Naive thymus-derived CD4-positive, alpha-beta T cell (primary cell): ENCODE measurements around the gene ASB13. TPM values are rescaled to one million over a fixed set of nuclear protein-coding genes. Genes with fewer than 3 reads are reported as not detected.

Source experiments
- ATAC-seq: fragments of 150-1000 bp; cut with Tn5 transposase; 2 replicates; pipeline ENCODE4 v1.10.0; 2021; ENCODE audit warnings: mild to moderate bottlenecking, moderate library complexity
- CTCF ChIA-PET: fragments of 350-600 bp; sonication (Branson Sonifier 250); formaldehyde crosslinking; loops from one replicate; lab custom pipeline; 2021; ENCODE audit warnings: antibody characterized with exemption; lab: Charles Lee
- POLR2A ChIA-PET: fragments of 350-600 bp; sonication (Branson Sonifier 250); formaldehyde crosslinking; loops from one replicate; lab custom pipeline; 2021; ENCODE audit warnings: antibody characterized with exemption, inconsistent platforms; lab: Charles Lee
- DNase-seq, 9 donors: peaks; one replicate each; pipeline versions ENCODE4 v3.0.0 to v3.0.0-alpha.2; 2020 to 2022; ENCODE audit warnings: mixed read lengths in 1 of 9
- H3K27ac ChIP-seq: one replicate; pipeline ENCODE4 v1.7.0; 2013; ENCODE audit warnings: mild to moderate bottlenecking, low read depth, low read length, moderate library complexity
- H3K27me3 ChIP-seq, 2 donors: one replicate each; pipeline ENCODE4 v1.7.0; 2013; ENCODE audit warnings: low read length in 2 of 2, mild to moderate bottlenecking in 2 of 2, moderate library complexity in 2 of 2; ENCODE audit not compliant: control insufficient read depth in 2 of 2, insufficient read depth in 2 of 2
- H3K36me3 ChIP-seq, 3 experiments: 1 replicate in 2 of 3; 2 replicates in 1 of 3; pipeline ENCODE4 v1.7.0; 2013; ENCODE audit warnings: low read length in 3 of 3, mild to moderate bottlenecking in 3 of 3, moderate library complexity in 1 of 3; ENCODE audit not compliant: insufficient read depth in 3 of 3, control insufficient read depth in 2 of 3
- H3K4me1 ChIP-seq, 2 donors: one replicate each; pipeline ENCODE4 v1.7.0; 2013; ENCODE audit warnings: low read length in 2 of 2, mild to moderate bottlenecking in 2 of 2, moderate library complexity in 1 of 2; ENCODE audit not compliant: control insufficient read depth in 2 of 2, insufficient read depth in 2 of 2
- H3K4me3 ChIP-seq: 2 replicates; pipeline ENCODE4 v1.7.0; 2013; ENCODE audit warnings: mild to moderate bottlenecking, low read length
- H3K9me3 ChIP-seq, 3 experiments: 1 replicate in 2 of 3; 2 replicates in 1 of 3; pipeline ENCODE4 v1.7.0; 2013; ENCODE audit warnings: low read length in 3 of 3; ENCODE audit not compliant: control insufficient read depth in 2 of 3
- H3K27ac Mint-ChIP-seq, 9 donors: one replicate each; pipeline ENCODE4 v1.8.0; 2020 to 2022; ENCODE audit warnings: mixed read lengths in 9 of 9, mild to moderate bottlenecking in 8 of 9, moderate library complexity in 5 of 9, inconsistent platforms in 2 of 9
- H3K27me3 Mint-ChIP-seq, 5 donors: one replicate each; pipeline ENCODE4 v1.8.0; 2021 to 2022; ENCODE audit warnings: mixed read lengths in 5 of 5, mild to moderate bottlenecking in 1 of 5
- H3K36me3 Mint-ChIP-seq, 5 donors: one replicate each; pipeline ENCODE4 v1.8.0; 2020 to 2022; ENCODE audit warnings: mixed read lengths in 5 of 5, mild to moderate bottlenecking in 3 of 5, inconsistent platforms in 1 of 5
- H3K4me1 Mint-ChIP-seq, 7 donors: one replicate each; pipeline ENCODE4 v1.8.0; 2020 to 2022; ENCODE audit warnings: mixed read lengths in 7 of 7, mild to moderate bottlenecking in 3 of 7, inconsistent platforms in 1 of 7
- H3K4me3 Mint-ChIP-seq, 10 donors: one replicate each; pipeline ENCODE4 v1.8.0; 2020 to 2022; ENCODE audit warnings: mild to moderate bottlenecking in 10 of 10, mixed read lengths in 10 of 10, moderate library complexity in 6 of 10, inconsistent platforms in 2 of 10
- H3K9me3 Mint-ChIP-seq, 11 donors: one replicate each; pipeline ENCODE4 v1.8.0; 2020 to 2022; ENCODE audit warnings: mixed read lengths in 11 of 11, mild to moderate bottlenecking in 4 of 11, inconsistent platforms in 1 of 11, moderate library complexity in 1 of 11
- intact Hi-C, 2 donors: fragments of 100-400 bp; cut with micrococcal nuclease; formaldehyde crosslinking; loops; one replicate each; pipeline ENCODE4 v1.15.1; 2023
- polyA plus RNA-seq, 2 donors: library from polyadenylated mRNA; unstranded; fragments of 300-500 nt; fragmentation: Illumina TruSeq; gene quantifications; one replicate each; pipeline ENCODE4 v1.2.3, GENCODE V29; 2021
- total RNA-seq, 6 experiments: library from RNA in 5 of 6; stranded (reverse) in 5 of 6; gene quantifications; 1 replicate in 5 of 6; 2 replicates in 1 of 6; pipeline ENCODE4 v1.2.3 and lab custom pipeline; 2021 to 2026

The ASB13 gene
- total and polyA plus RNA-seq, 7 experiments from 2014 or later: 8.0 to 23.4 (median 15.7) TPM

DNA sequence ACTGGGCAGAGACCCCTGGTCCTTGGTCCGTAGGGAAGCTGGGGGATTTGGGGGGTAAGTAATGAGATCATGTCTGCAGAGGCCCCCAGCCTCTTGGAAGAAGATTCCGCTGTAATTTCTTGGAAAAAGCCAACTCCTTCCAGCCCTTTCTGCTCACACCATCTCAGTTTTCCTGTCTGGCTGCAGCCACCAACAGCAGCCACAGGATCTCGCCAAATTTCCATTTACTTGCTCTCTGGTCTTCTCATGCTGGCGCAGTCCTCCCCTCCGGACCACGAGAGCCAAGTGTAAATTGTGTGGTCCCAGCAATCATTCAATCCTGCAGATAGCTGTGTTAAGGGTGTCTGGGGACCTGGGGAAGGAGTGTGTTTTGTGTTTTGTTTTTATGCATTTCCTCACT is 49.6 kb downstream of the ASB13 start:
- no peaks in the 10 kb centered on the region for H3K4me1 Mint-ChIP-seq
- intact Hi-C loops: no loop called here
- H3K27ac Mint-ChIP-seq: no peak overlapping the region
- Histone ChIP-seq H3K27me3 (no peaks in the 10 kb centered on the region), H3K36me3 (no peaks in the 10 kb centered on the region), H3K9me3 (no peaks in the 10 kb centered on the region), H3K4me1 (no peaks in the 10 kb centered on the region), H3K4me3 (no peak overlapping the region), H3K27ac (no peak overlapping the region)
- ATAC-seq: no peak
- H3K4me3 Mint-ChIP-seq: no peak overlapping the region
- peaks cover 0 to 4% (median 0%) of the 10 kb centered on the region in 5 donors for H3K27me3 Mint-ChIP-seq
- no peaks in the 10 kb centered on the region for H3K9me3 Mint-ChIP-seq
- H3K36me3 Mint-ChIP-seq: no peaks in the 10 kb centered on the region
- no peak for DNase-seq
- ChIA-PET CTCF (interaction anchor here (0.5 kb wide), 1 partner anchor 243 kb away, joined by 3 read pairs; no protein-coding TSS in a partner anchor), POLR2A (no interaction called here)

DNA sequence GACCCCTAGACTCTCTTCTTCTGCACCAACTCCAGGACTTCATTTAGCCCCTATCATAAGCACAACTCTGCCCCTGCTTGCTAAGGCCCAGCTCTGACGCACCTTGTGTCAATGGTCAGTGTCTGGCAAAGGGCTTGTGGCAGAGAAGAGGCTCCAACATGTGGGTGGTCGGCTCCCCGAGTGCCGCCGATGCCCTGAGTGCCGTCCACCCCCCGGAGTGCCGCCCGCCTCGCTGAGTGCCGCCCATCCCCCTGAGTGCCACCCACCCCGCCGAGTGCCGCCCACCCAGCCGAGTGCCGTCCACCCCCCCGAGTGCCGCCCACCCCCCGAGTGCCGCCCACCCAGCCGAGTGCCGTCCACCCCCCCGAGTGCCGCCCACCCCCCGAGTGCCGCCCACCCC is 50.3 kb downstream of the ASB13 start:
- H3K27me3 Mint-ChIP-seq: peaks cover 0 to 4% (median 0%) of the 10 kb centered on the region in 5 donors
- H3K27me3 ChIP-seq: no peaks in the 10 kb centered on the region
- ChIA-PET CTCF (no interaction called here), POLR2A (interaction anchor here (1.0 kb wide), 1 partner anchor 171 kb away, joined by 4 read pairs; no protein-coding TSS in a partner anchor)
- no peaks in the 10 kb centered on the region for H3K4me1 Mint-ChIP-seq
- no peaks in the 10 kb centered on the region for H3K4me1 ChIP-seq
- no peak overlapping the region for H3K27ac Mint-ChIP-seq
- ATAC-seq: no peak
- no peak overlapping the region for H3K4me3 ChIP-seq
- H3K36me3 ChIP-seq: no peaks in the 10 kb centered on the region
- H3K36me3 Mint-ChIP-seq: no peaks in the 10 kb centered on the region
- H3K9me3 ChIP-seq: no peaks in the 10 kb centered on the region
- DNase-seq: no peak
- H3K4me3 Mint-ChIP-seq: no peak overlapping the region
- no peaks in the 10 kb centered on the region for H3K9me3 Mint-ChIP-seq
- intact Hi-C loops: no loop called here
- no peak overlapping the region for H3K27ac ChIP-seq

DNA sequence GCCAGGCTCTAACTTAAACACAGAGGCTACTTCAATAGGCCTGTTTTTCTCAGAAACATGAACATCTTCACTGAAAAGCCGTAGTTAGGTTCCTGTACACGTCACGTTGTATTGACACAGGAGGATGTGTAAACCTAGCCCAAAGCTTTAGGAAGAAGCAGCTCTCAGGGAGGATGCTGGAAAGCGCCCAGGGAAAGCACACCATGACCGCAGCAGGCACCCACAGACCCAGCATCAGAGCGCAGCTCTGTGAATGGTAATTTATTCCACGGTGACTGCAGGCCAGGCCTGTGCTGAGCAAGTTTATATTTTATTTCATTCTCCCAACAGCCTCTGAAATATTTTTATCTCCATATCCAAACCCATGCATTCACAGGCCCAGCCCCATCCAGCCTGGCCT is 51.1 kb downstream of the ASB13 start:
- Histone ChIP-seq H3K36me3 (no peaks in the 10 kb centered on the region), H3K27ac (no peak overlapping the region), H3K4me1 (no peaks in the 10 kb centered on the region), H3K27me3 (no peaks in the 10 kb centered on the region), H3K4me3 (no peak overlapping the region), H3K9me3 (no peaks in the 10 kb centered on the region)
- no peak for ATAC-seq
- POLR2A ChIA-PET: interaction anchor here (0.7 to 1.0 kb wide), 2 partner anchors 9 to 170 kb away, joined by 3 to 4 read pairs; no protein-coding TSS in a partner anchor
- Mint-ChIP-seq H3K4me1 (no peaks in the 10 kb centered on the region), H3K9me3 (no peaks in the 10 kb centered on the region), H3K27me3 (peaks cover 0 to 4% (median 0%) of the 10 kb centered on the region in 5 donors), H3K4me3 (no peak overlapping the region), H3K36me3 (no peaks in the 10 kb centered on the region), H3K27ac (no peak overlapping the region)
- intact Hi-C loops: no loop called here
- DNase-seq: no peak
- CTCF ChIA-PET: interaction anchor here (0.6 kb wide), 1 partner anchor 47 kb away, joined by 3 read pairs; no protein-coding TSS in a partner anchor

- Histone ChIP-seq H3K27me3 (no peaks in the 10 kb centered on the region), H3K4me1 (no peaks in the 10 kb centered on the region), H3K36me3 (no peaks in the 10 kb centered on the region), H3K4me3 (no peak overlapping the region), H3K9me3 (no peaks in the 10 kb centered on the region), H3K27ac (no peak overlapping the region)
- ATAC-seq (no peak), DNase-seq (no peak)
- Mint-ChIP-seq H3K4me1 (no peaks in the 10 kb centered on the region), H3K9me3 (no peaks in the 10 kb centered on the region), H3K4me3 (no peak overlapping the region), H3K36me3 (no peaks in the 10 kb centered on the region), H3K27ac (no peak overlapping the region), H3K27me3 (peaks cover 0 to 4% (median 0%) of the 10 kb centered on the region in 5 donors)
- intact Hi-C loops: no loop called here
- CTCF ChIA-PET: no interaction called here
- POLR2A ChIA-PET: interaction anchor here (0.6 kb wide), 1 partner anchor 95 kb away, joined by 3 read pairs; no protein-coding TSS in a partner anchor
These were observed 52.2 kb downstream of the ASB13 start for GRCh38 chr10:5614155-5614721.

GRCh38 chr10:5613481-5614154 is 52.8 kb downstream of the ASB13 start:
- H3K4me3 Mint-ChIP-seq: no peak overlapping the region
- intact Hi-C loops: no loop called here
- no peaks in the 10 kb centered on the region for H3K9me3 Mint-ChIP-seq
- H3K27me3 ChIP-seq: no peaks in the 10 kb centered on the region
- no peaks in the 10 kb centered on the region for H3K36me3 ChIP-seq
- ChIA-PET POLR2A (no interaction called here), CTCF (no interaction called here)
- no peaks in the 10 kb centered on the region for H3K4me1 Mint-ChIP-seq
- no peaks in the 10 kb centered on the region for H3K9me3 ChIP-seq
- H3K27me3 Mint-ChIP-seq: peaks cover 0 to 5% (median 0%) of the 10 kb centered on the region in 5 donors
- H3K27ac ChIP-seq: no peak overlapping the region
- no peak overlapping the region for H3K27ac Mint-ChIP-seq
- H3K4me1 ChIP-seq: no peaks in the 10 kb centered on the region
- H3K36me3 Mint-ChIP-seq: no peaks in the 10 kb centered on the region
- H3K4me3 ChIP-seq: no peak overlapping the region
- DNase-seq: no peak
- no peak for ATAC-seq

GRCh38 chr10:5611899-5612680 is 54.3 kb downstream of the ASB13 start:
- H3K4me3 Mint-ChIP-seq: no peak overlapping the region
- Histone ChIP-seq H3K4me3 (no peak overlapping the region), H3K27ac (no peak overlapping the region), H3K9me3 (no peaks in the 10 kb centered on the region), H3K27me3 (no peaks in the 10 kb centered on the region), H3K4me1 (no peaks in the 10 kb centered on the region), H3K36me3 (no peaks in the 10 kb centered on the region)
- POLR2A ChIA-PET: interaction anchor here (0.8 kb wide), 1 partner anchor 11 kb away, joined by 3 read pairs; no protein-coding TSS in a partner anchor
- peak overlapping the region in 1 of 9 donors; percentile 4 for H3K27ac Mint-ChIP-seq
- intact Hi-C loops: no loop called here
- H3K36me3 Mint-ChIP-seq: no peaks in the 10 kb centered on the region
- ATAC-seq (no peak), DNase-seq (no peak)
- CTCF ChIA-PET: no interaction called here
- peaks cover 0 to 12% (median 0%) of the 10 kb centered on the region in 5 donors for H3K27me3 Mint-ChIP-seq
- peaks cover 0 to 3% (median 0%) of the 10 kb centered on the region in 7 donors for H3K4me1 Mint-ChIP-seq
- H3K9me3 Mint-ChIP-seq: no peaks in the 10 kb centered on the region
